Liver (tissue), 9 donors: ENCODE results near the gene NUDT14. TPM values are rescaled to one million over a fixed set of nuclear protein-coding genes. Genes with fewer than 3 reads are reported as not detected.

Experiments used
- DNase-seq: peaks from one replicate; pipeline ENCODE4 v3.0.0-alpha.2; 2017; ENCODE audit warnings: low spot score
- H3K27ac ChIP-seq, 2 donors: one replicate each; pipeline ENCODE4 v1.7.0; 2013; ENCODE audit warnings: inconsistent platforms in 2 of 2, low read length in 2 of 2, control low read depth in 1 of 2, low read depth in 1 of 2, mild to moderate bottlenecking in 1 of 2
- H3K27me3 ChIP-seq, 4 donors: one replicate each; pipeline versions ENCODE4 v1.6.1 to v1.7.0; 2013; ENCODE audit warnings: low read length in 3 of 4, inconsistent platforms in 1 of 4, mild to moderate bottlenecking in 1 of 4, moderate library complexity in 1 of 4; ENCODE audit not compliant: control insufficient read depth in 4 of 4, insufficient read depth in 4 of 4
- H3K36me3 ChIP-seq, 4 donors: one replicate each; pipeline versions ENCODE4 v1.6.1 to v1.7.0; 2013; ENCODE audit warnings: low read length in 3 of 4, mild to moderate bottlenecking in 3 of 4, low read depth in 1 of 4, moderate library complexity in 1 of 4; ENCODE audit not compliant: control insufficient read depth in 4 of 4, insufficient read depth in 3 of 4
- H3K4me1 ChIP-seq, 4 donors: one replicate each; pipeline versions ENCODE4 v1.6.1 to v1.7.0; 2013; ENCODE audit warnings: low read length in 3 of 4, mild to moderate bottlenecking in 3 of 4, moderate library complexity in 1 of 4; ENCODE audit not compliant: control insufficient read depth in 4 of 4, insufficient read depth in 4 of 4
- H3K4me3 ChIP-seq, 3 donors: one replicate each; pipeline versions ENCODE4 v1.6.1 to v1.7.0; 2013; ENCODE audit warnings: low read length in 3 of 3, control low read depth in 1 of 3, low read depth in 1 of 3, mild to moderate bottlenecking in 1 of 3
- H3K9ac ChIP-seq, 2 donors: one replicate each; pipeline ENCODE4 v1.7.0; 2013; ENCODE audit warnings: low read length in 2 of 2, mild to moderate bottlenecking in 2 of 2, moderate library complexity in 2 of 2, control low read depth in 1 of 2, low read depth in 1 of 2
- H3K9me3 ChIP-seq, 4 donors: one replicate each; pipeline versions ENCODE4 v1.6.1 to v1.7.0; 2013; ENCODE audit warnings: low read length in 3 of 4; ENCODE audit not compliant: control insufficient read depth in 4 of 4
- ATF3 ChIP-seq: IDR thresholded peaks from 2 replicates; pipeline ENCODE4 v1.6.1; 2016; ENCODE audit warnings: antibody characterized with exemption
- EGR1 ChIP-seq, 2 donors: IDR thresholded peaks; 2 replicates each; pipeline ENCODE4 v1.6.1; 2016 to 2018; ENCODE audit warnings: antibody characterized with exemption in 2 of 2, low read depth in 2 of 2
- FOXA1 ChIP-seq: IDR thresholded peaks from 2 replicates; pipeline ENCODE4 v1.6.1; 2016; ENCODE audit warnings: antibody characterized with exemption
- FOXA2 ChIP-seq: IDR thresholded peaks from 2 replicates; pipeline ENCODE4 v1.6.1; 2016; ENCODE audit warnings: antibody characterized with exemption
- GABPA ChIP-seq, 2 donors: IDR thresholded peaks in 1 of 2; conservative IDR thresholded peaks in 1 of 2; 2 replicates each; pipeline ENCODE4 v1.6.1; 2016; ENCODE audit warnings: antibody characterized with exemption in 2 of 2, mild to moderate bottlenecking in 1 of 2, moderate library complexity in 1 of 2
- HNF4A ChIP-seq, 2 donors: conservative IDR thresholded peaks; 2 replicates each; pipeline ENCODE4 v1.6.1; 2016; ENCODE audit warnings: antibody characterized with exemption in 2 of 2, mild to moderate bottlenecking in 2 of 2
- HNF4G ChIP-seq: IDR thresholded peaks from 2 replicates; pipeline ENCODE4 v1.6.1; 2016; ENCODE audit warnings: antibody characterized with exemption
- JUND ChIP-seq, 2 donors: IDR thresholded peaks; 2 replicates each; pipeline ENCODE4 v1.6.1; 2016; ENCODE audit warnings: antibody characterized with exemption in 2 of 2
- MAX ChIP-seq: IDR thresholded peaks from 2 replicates; pipeline ENCODE4 v1.6.1; 2016; ENCODE audit warnings: antibody characterized with exemption
- NR2F2 ChIP-seq: IDR thresholded peaks from 2 replicates; pipeline ENCODE4 v1.6.1; 2016; ENCODE audit warnings: antibody characterized with exemption
- RAD21 ChIP-seq, 2 donors: IDR thresholded peaks; 2 replicates each; pipeline ENCODE4 v1.6.1; 2016; ENCODE audit warnings: antibody characterized with exemption in 2 of 2, mild to moderate bottlenecking in 2 of 2
- RXRA ChIP-seq, 2 donors: IDR thresholded peaks; 2 replicates each; pipeline ENCODE4 v1.6.1; 2017 to 2018; ENCODE audit warnings: antibody characterized with exemption in 2 of 2, mild to moderate bottlenecking in 1 of 2
- SP1 ChIP-seq: IDR thresholded peaks from 2 replicates; pipeline ENCODE4 v1.6.1; 2018; ENCODE audit warnings: antibody characterized with exemption, mild to moderate bottlenecking
- TAF1 ChIP-seq: conservative IDR thresholded peaks from 2 replicates; pipeline ENCODE4 v1.6.1; 2016; ENCODE audit warnings: antibody characterized with exemption, mild to moderate bottlenecking
- YY1 ChIP-seq: IDR thresholded peaks from 2 replicates; pipeline ENCODE4 v1.6.1; 2016; ENCODE audit warnings: antibody characterized with exemption, mild to moderate bottlenecking
- ZBTB33 ChIP-seq: IDR thresholded peaks from 2 replicates; pipeline ENCODE4 v1.6.1; 2016; ENCODE audit warnings: antibody characterized with exemption
- WGBS: extraction: QIAGEN DNeasy Blood & Tissue Kit; methylation state at CpG from one replicate; pipeline ENCODE4 v1.1.7; 2013; 5-methylcytosine and 5-hydroxymethylcytosine counted together
- polyA plus RNA-seq, 2 donors: library from polyadenylated mRNA; stranded (reverse) in 1 of 2; unstranded in 1 of 2; fragments of 200-250 nt in 1 of 2; fragments of >200 nt in 1 of 2; fragmentation: Nextera tagmentation in 1 of 2; extraction: Ambion mirVana in 1 of 2; gene quantifications; one replicate each; pipeline versions ENCODE4 v1.2.1 to v1.2.3, GENCODE V29; 2013 to 2015
- total RNA-seq, 2 donors: library from RNA; depleted of rRNA; stranded (reverse); fragments of >200 nt; gene quantifications; one replicate each; pipeline ENCODE4 v1.2.3, GENCODE V29; 2014
- TF ChIP-seq, protein P1 (sequence below): IDR thresholded peaks from 2 replicates; pipeline ENCODE4 v1.6.1; 2016; ENCODE audit warnings: antibody characterized with exemption, mild to moderate bottlenecking
- TF ChIP-seq, protein P2 (sequence below): fragments of 150-350 bp; IDR thresholded peaks from 2 replicates; pipeline ENCODE4 v1.5.1; 2017; ENCODE audit warnings: improper control_type of control experiment, low read depth, low read length; ENCODE audit not compliant: missing input control
- donor health status: healthy.
- donor health status: healthy.
- donor health status: healthy.
- donor health status: healthy.
- donor health status: healthy.

The NUDT14 gene
- total and polyA plus RNA-seq, 4 donors, result 3.8 to 24.2 (median 8.0) TPM

DNA sequence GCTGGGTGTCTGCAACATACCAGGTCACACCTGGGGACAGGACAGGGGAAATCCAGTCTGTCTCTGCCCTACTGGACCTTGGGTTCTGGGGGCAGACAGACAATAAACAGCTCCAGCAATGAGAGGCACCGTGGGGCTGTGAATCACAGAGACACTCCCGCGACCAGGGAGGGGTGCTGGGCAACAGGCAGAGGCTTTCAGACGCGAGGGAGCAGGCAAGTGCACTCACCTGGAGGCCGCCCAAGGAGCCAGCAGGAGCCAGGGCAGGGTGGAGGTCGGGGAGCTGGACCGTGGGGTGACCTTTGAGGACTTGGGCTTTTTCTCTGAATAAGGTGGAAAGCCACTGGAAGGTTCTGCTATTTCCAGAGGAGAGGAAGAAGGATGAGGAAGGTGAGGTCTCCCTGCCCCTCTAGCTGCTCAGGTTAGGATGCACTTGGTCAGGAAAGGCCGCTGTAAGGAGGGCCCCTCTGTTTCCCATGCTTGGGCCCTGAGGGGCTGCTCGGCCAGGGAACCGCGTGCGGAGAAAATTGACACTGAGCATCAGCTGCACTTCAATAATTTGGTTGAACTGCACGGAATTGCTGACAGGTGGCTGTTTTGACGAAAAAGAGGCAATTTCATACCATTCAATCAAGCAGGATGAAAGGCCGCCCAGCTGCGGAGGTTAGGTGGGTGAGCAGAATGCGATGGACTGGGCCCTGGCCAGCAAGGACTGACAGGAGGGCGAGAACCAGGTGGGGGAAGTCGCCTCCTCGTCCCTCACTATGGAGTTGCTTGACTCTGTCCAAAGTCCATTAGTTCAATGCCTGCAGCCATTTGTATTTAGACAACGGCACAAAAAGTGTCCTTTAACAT, 54.8 kb downstream of the NUDT14 start:
- H3K36me3 ChIP-seq, result no peaks in the 10 kb centered on the region
- peaks cover 0 to 13% (median 9%) of the 10 kb centered on the region in 4 donors for H3K9me3 ChIP-seq
- WGBS, result 67% methylated on average over 22 of the region's 22 CpGs
- H3K4me1 ChIP-seq, result no peaks in the 10 kb centered on the region
- TF ChIP-seq GABPA (IDR thresholded peaks at IDR 0.05 in 1 of 2, conservative IDR thresholded peaks at IDR 0.05 in 1 of 2), result no peak
- TF ChIP-seq NR2F2, result no peak
- no peak for TF ChIP-seq SP1
- no peak for TF ChIP-seq HNF4A (conservative IDR thresholded peaks at IDR 0.05)
- TF ChIP-seq TAF1, result no peak
- TF ChIP-seq ZBTB33, result no peak
- no peak for TF ChIP-seq EGR1 (IDR thresholded peaks at IDR 0.05; ENCODE audit: low read depth in 2 of 2)
- TF ChIP-seq FOXA1, result no peak
- TF ChIP-seq MAX, result no peak
- TF ChIP-seq ATF3, result no peak
- TF ChIP-seq, protein P1, sequence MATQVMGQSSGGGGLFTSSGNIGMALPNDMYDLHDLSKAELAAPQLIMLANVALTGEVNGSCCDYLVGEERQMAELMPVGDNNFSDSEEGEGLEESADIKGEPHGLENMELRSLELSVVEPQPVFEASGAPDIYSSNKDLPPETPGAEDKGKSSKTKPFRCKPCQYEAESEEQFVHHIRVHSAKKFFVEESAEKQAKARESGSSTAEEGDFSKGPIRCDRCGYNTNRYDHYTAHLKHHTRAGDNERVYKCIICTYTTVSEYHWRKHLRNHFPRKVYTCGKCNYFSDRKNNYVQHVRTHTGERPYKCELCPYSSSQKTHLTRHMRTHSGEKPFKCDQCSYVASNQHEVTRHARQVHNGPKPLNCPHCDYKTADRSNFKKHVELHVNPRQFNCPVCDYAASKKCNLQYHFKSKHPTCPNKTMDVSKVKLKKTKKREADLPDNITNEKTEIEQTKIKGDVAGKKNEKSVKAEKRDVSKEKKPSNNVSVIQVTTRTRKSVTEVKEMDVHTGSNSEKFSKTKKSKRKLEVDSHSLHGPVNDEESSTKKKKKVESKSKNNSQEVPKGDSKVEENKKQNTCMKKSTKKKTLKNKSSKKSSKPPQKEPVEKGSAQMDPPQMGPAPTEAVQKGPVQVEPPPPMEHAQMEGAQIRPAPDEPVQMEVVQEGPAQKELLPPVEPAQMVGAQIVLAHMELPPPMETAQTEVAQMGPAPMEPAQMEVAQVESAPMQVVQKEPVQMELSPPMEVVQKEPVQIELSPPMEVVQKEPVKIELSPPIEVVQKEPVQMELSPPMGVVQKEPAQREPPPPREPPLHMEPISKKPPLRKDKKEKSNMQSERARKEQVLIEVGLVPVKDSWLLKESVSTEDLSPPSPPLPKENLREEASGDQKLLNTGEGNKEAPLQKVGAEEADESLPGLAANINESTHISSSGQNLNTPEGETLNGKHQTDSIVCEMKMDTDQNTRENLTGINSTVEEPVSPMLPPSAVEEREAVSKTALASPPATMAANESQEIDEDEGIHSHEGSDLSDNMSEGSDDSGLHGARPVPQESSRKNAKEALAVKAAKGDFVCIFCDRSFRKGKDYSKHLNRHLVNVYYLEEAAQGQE, result no peak
- no peak for TF ChIP-seq RAD21 (IDR thresholded peaks at IDR 0.05)
- no peak for TF ChIP-seq HNF4G
- TF ChIP-seq JUND (IDR thresholded peaks at IDR 0.05), result no peak
- no peak for TF ChIP-seq RXRA (IDR thresholded peaks at IDR 0.05)
- TF ChIP-seq YY1, result no peak
- no peak for TF ChIP-seq FOXA2
- TF ChIP-seq, protein P2, sequence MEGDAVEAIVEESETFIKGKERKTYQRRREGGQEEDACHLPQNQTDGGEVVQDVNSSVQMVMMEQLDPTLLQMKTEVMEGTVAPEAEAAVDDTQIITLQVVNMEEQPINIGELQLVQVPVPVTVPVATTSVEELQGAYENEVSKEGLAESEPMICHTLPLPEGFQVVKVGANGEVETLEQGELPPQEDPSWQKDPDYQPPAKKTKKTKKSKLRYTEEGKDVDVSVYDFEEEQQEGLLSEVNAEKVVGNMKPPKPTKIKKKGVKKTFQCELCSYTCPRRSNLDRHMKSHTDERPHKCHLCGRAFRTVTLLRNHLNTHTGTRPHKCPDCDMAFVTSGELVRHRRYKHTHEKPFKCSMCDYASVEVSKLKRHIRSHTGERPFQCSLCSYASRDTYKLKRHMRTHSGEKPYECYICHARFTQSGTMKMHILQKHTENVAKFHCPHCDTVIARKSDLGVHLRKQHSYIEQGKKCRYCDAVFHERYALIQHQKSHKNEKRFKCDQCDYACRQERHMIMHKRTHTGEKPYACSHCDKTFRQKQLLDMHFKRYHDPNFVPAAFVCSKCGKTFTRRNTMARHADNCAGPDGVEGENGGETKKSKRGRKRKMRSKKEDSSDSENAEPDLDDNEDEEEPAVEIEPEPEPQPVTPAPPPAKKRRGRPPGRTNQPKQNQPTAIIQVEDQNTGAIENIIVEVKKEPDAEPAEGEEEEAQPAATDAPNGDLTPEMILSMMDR, result no peak
- H3K9ac ChIP-seq, result no peak overlapping the region
- peak; percentile 14 for DNase-seq
- no peak overlapping the region for H3K27ac ChIP-seq
- H3K4me3 ChIP-seq, result no peak overlapping the region
- H3K27me3 ChIP-seq, result peaks cover 0 to 4% (median under 1%) of the 10 kb centered on the region in 4 donors
